Neural progenitor cell (in vitro differentiated cells): ENCODE data around the gene GOLGA6L10. TPM values are rescaled to one million over a fixed set of nuclear protein-coding genes. Genes with fewer than 3 reads are reported as not detected.
"Not testable (repeated sequence)": the region's sequence is repeated elsewhere in the genome, so short reads cannot be mapped to it uniquely, and the experiment has no call there.

Experiments used
- DNase-seq: peaks from one replicate; pipeline ENCODE4 v3.0.0-alpha.2; 2016; ENCODE audit warnings: low spot score
- H2AFZ ChIP-seq: fragments of 200-600 bp; sonication (generic); replicated peaks from 2 replicates; pipeline ENCODE4 v1.6.1; 2016; ENCODE audit warnings: antibody characterized with exemption
- H3F3A ChIP-seq: fragments of 200-600 bp; sonication (generic); 2 replicates; pipeline ENCODE4 v1.6.1; 2016; ENCODE audit warnings: antibody characterized with exemption, low read depth
- H3K27ac ChIP-seq: fragments of 200-600 bp; sonication (generic); 2 replicates; pipeline ENCODE4 v1.5.1; 2016; ENCODE audit warnings: mild to moderate bottlenecking
- H3K27me3 ChIP-seq: fragments of 200-600 bp; sonication (generic); 2 replicates; pipeline ENCODE4 v1.6.1; 2016; ENCODE audit warnings: mild to moderate bottlenecking, moderate library complexity
- H3K36me3 ChIP-seq: fragments of 200-600 bp; sonication (generic); 2 replicates; pipeline ENCODE4 v1.5.1; 2016
- H3K4me1 ChIP-seq: fragments of 200-600 bp; sonication (generic); 2 replicates; pipeline ENCODE4 v1.6.1; 2016; ENCODE audit warnings: mixed run types
- H3K4me2 ChIP-seq: fragments of 200-600 bp; sonication (generic); 2 replicates; pipeline ENCODE4 v1.6.1; 2016
- H3K4me3 ChIP-seq: fragments of 200-600 bp; sonication (generic); 2 replicates; pipeline ENCODE4 v1.5.1; 2016
- H3K79me2 ChIP-seq: fragments of 200-600 bp; sonication (generic); 2 replicates; pipeline ENCODE4 v1.6.1; 2016; ENCODE audit warnings: low read depth
- H3K9ac ChIP-seq: fragments of 200-600 bp; sonication (generic); 2 replicates; pipeline ENCODE4 v1.6.1; 2016
- H3K9me3 ChIP-seq: fragments of 200-600 bp; sonication (generic); 2 replicates; pipeline ENCODE4 v1.5.1; 2016; ENCODE audit warnings: low read depth
- H4K20me1 ChIP-seq: fragments of 200-600 bp; sonication (generic); 2 replicates; pipeline ENCODE4 v1.6.1; 2016; ENCODE audit warnings: low read depth
- H3K27ac Mint-ChIP-seq: 3 replicates; pipeline ENCODE4 v1.8.0; 2021; ENCODE audit warnings: mixed read lengths
- H3K27me3 Mint-ChIP-seq: 2 replicates; pipeline ENCODE4 v1.8.0; 2022; ENCODE audit warnings: low read depth, mild to moderate bottlenecking, inconsistent platforms, moderate library complexity, mixed read lengths; ENCODE audit not compliant: insufficient read depth
- H3K36me3 Mint-ChIP-seq: 3 replicates; pipeline ENCODE4 v1.8.0; 2021; ENCODE audit warnings: mixed read lengths
- H3K4me1 Mint-ChIP-seq: 3 replicates; pipeline ENCODE4 v1.8.0; 2021; ENCODE audit warnings: mixed read lengths
- H3K4me3 Mint-ChIP-seq: 3 replicates; pipeline ENCODE4 v1.8.0; 2021; ENCODE audit warnings: mild to moderate bottlenecking, moderate library complexity, mixed read lengths
- H3K9me3 Mint-ChIP-seq: 3 replicates; pipeline ENCODE4 v1.8.0; 2020; ENCODE audit warnings: mixed read lengths
- total RNA-seq: library from RNA; depleted of rRNA; stranded (reverse); fragments of >200 nt; gene quantifications from 2 replicates; pipeline ENCODE4 v1.2.3, GENCODE V29; 2015; ENCODE audit warnings: low replicate concordance
- TF ChIP-seq, protein P1 (sequence below): fragments of 200-600 bp; sonication (generic); IDR thresholded peaks from 2 replicates; pipeline ENCODE4 v1.5.1; 2017; ENCODE audit warnings: antibody characterized with exemption, mild to moderate bottlenecking

GOLGA6L10 gene
- total RNA-seq, 1 donor from 2014 or later = 1.3 TPM

DNA sequence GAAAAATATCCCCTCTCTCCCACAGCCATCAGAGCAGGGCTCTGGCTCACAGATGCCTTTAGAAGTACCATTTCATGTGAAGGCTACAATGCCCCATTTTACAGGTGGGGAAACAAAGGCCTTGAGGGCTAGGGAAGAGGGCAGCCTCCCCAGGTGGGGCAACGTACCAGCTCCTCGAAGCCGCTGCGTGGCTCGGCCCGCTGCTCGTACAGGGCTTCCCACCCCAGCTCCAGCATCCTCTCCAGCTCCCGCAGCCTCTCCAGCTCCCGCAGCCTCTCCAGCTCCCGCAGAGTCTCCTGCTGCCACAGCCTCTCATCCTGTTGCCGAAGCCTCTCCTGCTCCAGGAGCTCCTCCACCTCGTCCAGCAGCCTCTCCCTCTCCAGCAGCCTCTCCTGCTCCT is 4.9 kb downstream of the GOLGA6L10 start:
- H3K4me3 ChIP-seq, H3K27ac ChIP-seq, H3K79me2 ChIP-seq, DNase-seq, H3K27me3 ChIP-seq, H3K36me3 Mint-ChIP-seq, H3K4me1 Mint-ChIP-seq, H3F3A ChIP-seq, H3K9ac ChIP-seq, H3K9me3 ChIP-seq, H3K4me1 ChIP-seq, H3K9me3 Mint-ChIP-seq, H2AFZ ChIP-seq, H3K27ac Mint-ChIP-seq, H3K4me3 Mint-ChIP-seq, H4K20me1 ChIP-seq, H3K36me3 ChIP-seq, H3K27me3 Mint-ChIP-seq, H3K4me2 ChIP-seq: not testable (repeated sequence)

DNA sequence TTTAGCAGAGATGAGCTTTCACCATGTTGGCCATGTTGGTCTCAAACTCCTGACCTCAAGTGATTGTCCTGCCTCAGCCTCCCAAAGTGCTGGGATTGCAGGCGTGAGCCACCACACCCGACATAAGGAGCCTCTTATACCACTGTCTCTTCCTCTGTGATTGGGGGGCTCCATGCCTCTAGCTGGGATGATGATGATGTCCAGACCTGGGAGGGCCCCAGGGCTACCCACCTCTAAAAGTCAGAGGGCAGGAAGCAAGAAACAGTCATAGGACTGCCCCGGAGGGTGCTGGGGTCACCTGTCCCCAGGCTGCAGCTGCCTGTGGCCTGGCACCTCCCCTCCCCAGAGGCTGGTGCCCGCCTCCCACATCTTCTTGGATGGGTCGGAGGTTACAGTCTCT is 5.4 kb downstream of the GOLGA6L10 start:
- H3K27ac Mint-ChIP-seq, H3K36me3 Mint-ChIP-seq, H3K27ac ChIP-seq, H3K9ac ChIP-seq, H3K36me3 ChIP-seq, H3K27me3 Mint-ChIP-seq, H3K4me2 ChIP-seq, H3K27me3 ChIP-seq, H3K4me1 Mint-ChIP-seq, DNase-seq, H3K4me1 ChIP-seq, H3F3A ChIP-seq, H3K4me3 Mint-ChIP-seq, H2AFZ ChIP-seq, H3K79me2 ChIP-seq, H3K4me3 ChIP-seq, H3K9me3 Mint-ChIP-seq, H4K20me1 ChIP-seq, H3K9me3 ChIP-seq: not testable (repeated sequence)

DNA sequence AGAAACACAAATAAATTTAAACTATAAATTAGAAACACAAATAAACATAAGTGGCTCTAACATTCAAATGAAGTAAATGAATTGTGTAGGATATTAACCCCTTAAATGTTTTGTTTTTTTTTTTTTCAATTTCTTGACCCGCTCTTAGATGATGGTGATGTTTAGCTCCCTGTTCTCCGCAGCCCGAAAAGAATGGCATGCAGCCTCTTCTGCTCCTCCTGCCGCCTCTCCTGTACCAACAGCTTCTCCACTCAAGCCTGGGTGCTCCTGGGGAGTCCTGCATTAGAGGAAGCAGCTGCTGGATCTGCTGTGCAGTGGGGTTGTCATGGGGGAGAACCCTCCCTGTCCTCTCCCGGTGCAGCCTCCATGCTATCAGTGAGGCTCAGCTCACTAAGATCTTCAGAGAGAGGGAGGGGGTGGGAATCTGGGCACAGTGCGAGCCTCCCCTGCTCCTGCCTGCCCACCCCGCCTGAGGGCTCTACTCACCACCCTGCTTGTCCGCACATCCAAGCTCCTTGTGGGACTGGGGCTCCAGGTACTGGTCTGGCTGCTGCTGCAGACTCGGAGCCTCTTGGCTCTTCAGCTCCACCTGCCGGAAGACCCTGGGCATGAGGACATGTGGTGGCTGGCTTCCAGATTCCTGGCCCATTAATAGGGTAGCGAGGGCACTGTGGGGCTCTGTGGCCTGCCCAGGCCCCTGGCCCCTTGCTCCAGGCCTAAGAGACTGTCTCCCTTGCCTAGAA is 6.5 kb downstream of the GOLGA6L10 start:
- not testable (repeated sequence) for H4K20me1 ChIP-seq, H3K4me1 ChIP-seq, H3K36me3 ChIP-seq, H3K9me3 ChIP-seq, DNase-seq, H3K4me1 Mint-ChIP-seq, H3K36me3 Mint-ChIP-seq, H3K27me3 Mint-ChIP-seq, H3K4me3 Mint-ChIP-seq, H3K79me2 ChIP-seq, H3F3A ChIP-seq, H3K27ac ChIP-seq, H3K4me3 ChIP-seq, H3K27ac Mint-ChIP-seq, H3K27me3 ChIP-seq, H3K4me2 ChIP-seq, H3K9me3 Mint-ChIP-seq, H3K9ac ChIP-seq
- H2AFZ ChIP-seq = peak overlapping the region; percentile 72
- TF ChIP-seq, protein P1, sequence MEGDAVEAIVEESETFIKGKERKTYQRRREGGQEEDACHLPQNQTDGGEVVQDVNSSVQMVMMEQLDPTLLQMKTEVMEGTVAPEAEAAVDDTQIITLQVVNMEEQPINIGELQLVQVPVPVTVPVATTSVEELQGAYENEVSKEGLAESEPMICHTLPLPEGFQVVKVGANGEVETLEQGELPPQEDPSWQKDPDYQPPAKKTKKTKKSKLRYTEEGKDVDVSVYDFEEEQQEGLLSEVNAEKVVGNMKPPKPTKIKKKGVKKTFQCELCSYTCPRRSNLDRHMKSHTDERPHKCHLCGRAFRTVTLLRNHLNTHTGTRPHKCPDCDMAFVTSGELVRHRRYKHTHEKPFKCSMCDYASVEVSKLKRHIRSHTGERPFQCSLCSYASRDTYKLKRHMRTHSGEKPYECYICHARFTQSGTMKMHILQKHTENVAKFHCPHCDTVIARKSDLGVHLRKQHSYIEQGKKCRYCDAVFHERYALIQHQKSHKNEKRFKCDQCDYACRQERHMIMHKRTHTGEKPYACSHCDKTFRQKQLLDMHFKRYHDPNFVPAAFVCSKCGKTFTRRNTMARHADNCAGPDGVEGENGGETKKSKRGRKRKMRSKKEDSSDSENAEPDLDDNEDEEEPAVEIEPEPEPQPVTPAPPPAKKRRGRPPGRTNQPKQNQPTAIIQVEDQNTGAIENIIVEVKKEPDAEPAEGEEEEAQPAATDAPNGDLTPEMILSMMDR = peak; percentile 47

DNA sequence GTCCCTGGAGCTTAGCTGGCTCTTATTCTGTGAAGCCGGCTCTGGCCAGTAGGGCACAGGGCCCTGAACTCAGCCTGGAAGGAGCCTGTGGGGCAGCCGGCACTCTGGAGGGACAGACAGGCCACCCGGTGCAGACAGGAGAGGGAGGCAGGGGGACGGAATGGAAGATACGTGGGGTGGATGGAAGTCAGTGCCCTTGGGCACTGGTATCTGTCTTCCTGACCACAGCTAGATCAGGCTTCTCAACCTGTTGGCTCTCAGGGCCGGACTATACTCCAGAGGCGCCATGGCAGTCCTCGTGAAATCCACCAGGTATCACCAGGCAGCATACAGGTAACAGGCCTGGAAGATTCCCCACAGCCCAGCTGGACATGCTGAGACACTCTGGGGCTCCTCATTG is 10.7 kb downstream of the GOLGA6L10 start:
- H3K4me2 ChIP-seq, H3K36me3 Mint-ChIP-seq, H3K9ac ChIP-seq, H3K9me3 Mint-ChIP-seq, H3K27me3 Mint-ChIP-seq, H3K36me3 ChIP-seq, H2AFZ ChIP-seq, H3K4me3 Mint-ChIP-seq, DNase-seq, H3K27me3 ChIP-seq, H3F3A ChIP-seq, H3K9me3 ChIP-seq, H3K27ac Mint-ChIP-seq, H4K20me1 ChIP-seq, H3K4me1 Mint-ChIP-seq, H3K4me3 ChIP-seq, H3K4me1 ChIP-seq, H3K27ac ChIP-seq, H3K79me2 ChIP-seq: not testable (repeated sequence)

DNA sequence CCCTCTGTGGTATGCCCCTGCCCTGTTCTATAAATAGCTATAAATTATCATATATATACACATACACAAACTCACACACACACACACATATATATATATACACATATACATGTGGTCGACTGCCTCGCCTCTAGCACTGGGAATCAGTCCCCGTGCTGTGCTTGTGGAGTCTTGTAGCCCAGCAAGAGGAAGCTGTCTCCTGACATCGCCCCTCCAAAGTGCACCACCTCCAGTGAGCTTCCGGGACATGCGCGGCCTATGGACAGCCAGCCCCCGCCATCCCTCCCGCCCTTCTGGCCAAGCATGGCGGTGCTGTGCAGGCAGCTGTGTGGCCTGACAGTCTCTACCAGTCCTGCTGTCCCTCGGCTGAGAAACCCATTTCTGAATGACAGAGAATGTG is 11.2 kb downstream of the GOLGA6L10 start:
- H3K4me3 Mint-ChIP-seq, H3K27me3 Mint-ChIP-seq, H3K4me2 ChIP-seq, H3F3A ChIP-seq, DNase-seq, H3K9me3 ChIP-seq, H3K9me3 Mint-ChIP-seq, H3K9ac ChIP-seq, H4K20me1 ChIP-seq, H3K27me3 ChIP-seq, H3K4me1 ChIP-seq, H3K36me3 Mint-ChIP-seq, H3K4me1 Mint-ChIP-seq, H3K4me3 ChIP-seq, H3K36me3 ChIP-seq, H3K27ac Mint-ChIP-seq, H3K27ac ChIP-seq, H2AFZ ChIP-seq, H3K79me2 ChIP-seq: not testable (repeated sequence)

DNA sequence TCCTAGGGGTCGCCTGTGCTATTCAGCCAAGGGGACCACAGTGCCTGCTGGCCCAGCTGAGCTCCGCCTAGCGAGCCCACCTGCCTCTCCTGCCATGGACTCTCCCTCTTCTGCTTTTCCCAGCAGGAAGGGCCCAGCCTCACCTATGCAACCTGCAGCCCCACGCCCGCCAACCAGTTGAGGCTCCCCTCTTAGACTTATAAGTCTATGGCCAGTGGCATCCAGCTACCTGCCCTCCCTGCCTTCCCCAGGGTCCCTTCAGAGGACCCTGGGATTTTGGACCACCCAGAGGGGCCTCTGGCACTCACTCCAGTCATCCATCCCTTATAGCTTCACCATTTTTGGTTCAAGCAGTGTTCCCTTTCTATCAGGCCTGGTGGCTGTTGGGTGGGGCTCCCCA is 12.2 kb downstream of the GOLGA6L10 start:
- H4K20me1 ChIP-seq, H3K36me3 Mint-ChIP-seq, H3F3A ChIP-seq, H3K79me2 ChIP-seq, H3K4me1 Mint-ChIP-seq, H3K27me3 Mint-ChIP-seq, H3K9ac ChIP-seq, H3K9me3 Mint-ChIP-seq, DNase-seq, H3K27me3 ChIP-seq, H3K27ac ChIP-seq, H3K9me3 ChIP-seq, H3K4me3 ChIP-seq, H3K4me1 ChIP-seq, H2AFZ ChIP-seq, H3K36me3 ChIP-seq, H3K27ac Mint-ChIP-seq, H3K4me2 ChIP-seq, H3K4me3 Mint-ChIP-seq: not testable (repeated sequence)

DNA sequence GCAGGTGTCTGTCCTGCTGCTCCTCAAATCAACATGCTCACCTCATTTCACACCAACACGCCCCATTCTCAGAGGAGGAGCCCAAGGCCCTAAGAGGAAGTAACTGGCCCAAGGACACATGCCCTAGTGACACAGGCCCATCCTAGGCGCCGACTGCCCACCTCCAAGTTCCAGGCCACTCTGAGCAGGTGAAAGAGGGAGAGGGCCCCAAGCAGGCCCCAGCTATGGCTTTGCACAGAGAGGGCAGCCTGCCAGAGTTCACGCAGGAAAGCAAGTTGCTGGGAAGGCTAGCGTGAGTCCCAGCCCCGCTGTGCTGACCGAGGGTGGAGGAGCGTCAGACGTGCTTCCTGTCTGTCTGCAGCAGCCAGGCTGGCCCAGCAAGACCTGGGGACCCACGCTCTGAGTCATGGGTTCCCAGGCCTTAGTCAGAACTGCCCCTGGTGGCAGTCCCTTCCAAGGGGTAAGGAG is 13.1 kb downstream of the GOLGA6L10 start:
- not testable (repeated sequence) for H2AFZ ChIP-seq, H3K27ac ChIP-seq, H3K4me3 ChIP-seq, H3K4me1 Mint-ChIP-seq, H3K27me3 ChIP-seq, H4K20me1 ChIP-seq, H3K9me3 Mint-ChIP-seq, H3K9ac ChIP-seq, DNase-seq, H3K27ac Mint-ChIP-seq, H3K9me3 ChIP-seq, H3F3A ChIP-seq, H3K4me3 Mint-ChIP-seq, H3K4me1 ChIP-seq, H3K27me3 Mint-ChIP-seq, H3K36me3 Mint-ChIP-seq, H3K79me2 ChIP-seq, H3K36me3 ChIP-seq, H3K4me2 ChIP-seq

DNA sequence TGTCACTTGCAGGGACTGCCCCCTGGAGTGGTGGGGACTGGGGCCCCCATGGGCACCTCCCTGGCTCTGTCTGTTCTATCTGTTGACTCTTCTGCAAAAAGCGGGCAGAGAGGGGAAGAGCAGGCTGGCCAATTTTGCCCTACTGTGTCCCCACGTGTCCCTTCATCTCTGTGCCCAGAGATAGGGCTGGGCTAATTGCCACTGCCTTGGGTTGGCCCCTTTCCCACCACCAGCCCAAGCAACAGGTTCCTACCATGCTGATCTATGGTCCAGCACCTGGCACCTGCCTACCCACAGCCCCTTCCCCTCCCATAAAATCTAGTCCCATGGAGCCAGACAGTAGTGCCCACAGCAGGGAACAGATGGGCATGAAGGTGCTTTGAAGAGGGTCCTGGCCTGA is 14.3 kb downstream of the GOLGA6L10 start:
- H2AFZ ChIP-seq, H3K4me2 ChIP-seq, H3K9ac ChIP-seq, H3K4me3 ChIP-seq, H3K4me3 Mint-ChIP-seq, H3K9me3 Mint-ChIP-seq, H3K4me1 Mint-ChIP-seq, H4K20me1 ChIP-seq, H3K27ac ChIP-seq, H3K9me3 ChIP-seq, H3K79me2 ChIP-seq, H3F3A ChIP-seq, H3K27ac Mint-ChIP-seq, H3K4me1 ChIP-seq, H3K27me3 Mint-ChIP-seq, H3K36me3 ChIP-seq, H3K36me3 Mint-ChIP-seq, H3K27me3 ChIP-seq, DNase-seq: not testable (repeated sequence)
